Raji (cell line): ENCODE results near the gene ACOT11.

ENCODE experiments used
- POLR2A ChIP-seq: IDR thresholded peaks from 2 replicates; pipeline ENCODE4 v1.6.1; 2011; ENCODE audit warnings: low read depth, low read length, control low read depth; ENCODE audit not compliant: insufficient read depth

ACOT11 gene

DNA sequence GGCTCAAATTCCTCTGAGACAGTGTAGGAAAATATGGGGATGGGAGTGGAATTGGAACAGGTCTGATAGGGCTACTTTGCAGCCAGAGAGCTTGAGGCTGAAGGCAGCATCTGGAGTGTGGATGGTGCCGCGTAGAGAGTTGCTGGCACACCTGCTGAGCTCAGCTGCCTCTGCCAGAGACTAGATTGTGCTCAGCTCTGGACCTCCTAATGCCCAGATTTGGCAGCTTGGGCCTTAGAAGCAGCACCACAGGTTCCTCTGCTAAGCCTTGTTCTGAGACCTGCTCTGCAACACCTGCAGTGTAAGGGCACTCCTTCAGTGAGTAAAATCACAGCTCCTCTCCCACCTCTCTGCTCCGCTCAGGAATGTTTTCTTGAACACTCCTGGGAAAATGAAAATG lies 23.3 kb downstream of the ACOT11 start:
- TF ChIP-seq POLR2A, result no peak

DNA sequence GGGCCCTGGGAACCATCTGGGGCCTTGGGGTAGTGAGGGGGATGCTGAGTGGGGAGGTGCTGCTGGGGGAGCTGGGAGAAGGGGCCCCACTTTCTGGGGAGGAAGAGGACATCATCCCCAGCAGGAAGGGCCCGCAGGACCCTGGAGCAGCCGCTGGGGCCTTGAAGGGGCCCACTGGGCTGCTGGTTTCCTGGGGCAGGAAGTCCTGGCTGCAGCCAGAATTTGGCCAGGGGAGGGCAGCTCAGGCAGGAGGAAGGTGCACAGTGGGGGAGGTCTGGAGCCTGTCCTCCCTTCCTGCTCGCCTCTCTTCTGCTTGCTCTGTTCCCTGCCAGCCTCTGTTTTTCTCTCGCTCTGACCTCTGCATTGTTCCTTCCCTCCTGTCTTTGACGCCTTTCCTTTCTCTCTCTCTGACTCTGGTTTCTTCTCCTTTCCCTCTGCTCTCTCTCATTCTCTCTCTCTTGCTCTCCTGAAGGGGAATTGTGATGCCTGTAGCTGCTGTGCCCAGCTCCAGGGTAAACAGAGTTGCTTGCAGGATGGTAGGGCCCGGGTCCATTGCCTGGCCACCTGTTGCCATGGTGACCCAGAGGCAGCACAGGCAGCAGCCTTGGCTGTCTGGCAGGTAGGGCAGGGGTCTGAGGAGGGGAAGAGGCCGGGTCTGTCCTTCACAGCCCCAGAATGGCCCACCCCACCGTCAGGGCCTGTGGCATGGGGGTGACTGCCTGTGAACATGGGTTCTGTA lies 23.9 kb downstream of the ACOT11 start:
- no peak for TF ChIP-seq POLR2A

DNA sequence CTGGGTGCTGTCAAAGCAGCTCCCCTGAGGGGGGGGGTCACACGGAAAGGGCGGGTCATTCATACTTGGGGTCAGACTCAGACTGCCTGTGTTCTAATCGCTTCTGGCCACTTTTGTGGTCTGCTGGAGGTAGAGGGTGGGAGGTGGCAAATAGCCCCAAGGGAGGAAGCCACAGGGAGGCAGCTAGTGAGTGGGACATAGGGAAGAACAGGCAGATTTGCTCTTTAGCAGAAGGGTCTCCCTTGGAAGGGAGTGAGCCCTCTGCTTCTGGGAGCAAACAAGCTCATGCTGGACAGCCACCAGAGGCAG lies 24.5 kb downstream of the ACOT11 start:
- TF ChIP-seq POLR2A, result no peak

DNA sequence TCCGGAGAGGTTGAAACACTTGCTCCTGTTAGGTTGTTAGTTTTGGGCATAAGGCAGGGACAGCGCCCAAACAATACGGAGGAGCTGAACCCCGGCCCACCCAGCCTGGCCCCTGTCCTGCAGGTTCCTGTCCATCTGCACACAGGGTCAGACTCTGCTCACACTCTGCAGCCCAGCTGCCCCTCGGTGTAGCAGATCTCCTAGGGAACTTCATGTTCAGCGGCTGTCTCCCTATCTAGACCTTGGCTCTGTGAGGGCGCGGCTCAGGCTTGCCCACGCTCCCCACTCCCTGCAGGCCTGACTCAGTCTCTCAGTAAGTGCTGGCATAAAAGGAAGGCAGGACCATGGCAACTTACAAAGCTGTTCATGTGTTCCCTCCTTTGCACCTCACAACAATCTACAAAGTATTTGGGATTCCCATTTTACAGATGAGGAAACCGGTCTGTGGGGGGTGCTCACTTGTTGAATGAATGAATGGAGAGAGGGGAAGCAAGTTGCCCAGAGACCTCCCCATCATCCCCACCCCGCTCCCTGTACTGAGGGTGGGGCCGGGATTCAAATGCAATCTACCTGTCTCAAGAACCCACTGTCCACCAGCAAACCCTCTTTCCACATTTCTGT lies 26.2 kb downstream of the ACOT11 start:
- no peak for TF ChIP-seq POLR2A

DNA sequence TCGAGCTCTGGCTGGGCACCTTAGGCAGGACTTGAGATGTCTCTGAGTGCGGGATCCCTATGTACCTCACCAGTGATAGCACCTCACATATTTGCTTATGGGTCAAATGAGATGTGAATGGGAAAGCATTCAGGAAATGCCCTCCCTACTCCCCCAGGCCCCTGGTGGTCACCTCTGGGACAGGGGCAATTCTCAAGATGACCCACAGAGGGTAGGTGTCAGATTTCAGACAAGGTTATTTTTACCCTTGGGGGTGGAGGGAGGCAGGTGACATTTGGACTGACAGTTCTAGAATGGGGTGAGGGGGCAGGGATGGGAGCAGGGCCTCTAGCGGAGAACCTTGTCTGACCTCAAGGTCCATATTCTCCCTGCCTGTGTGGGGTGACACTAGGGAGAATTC lies 27.1 kb downstream of the ACOT11 start:
- no peak for TF ChIP-seq POLR2A

DNA sequence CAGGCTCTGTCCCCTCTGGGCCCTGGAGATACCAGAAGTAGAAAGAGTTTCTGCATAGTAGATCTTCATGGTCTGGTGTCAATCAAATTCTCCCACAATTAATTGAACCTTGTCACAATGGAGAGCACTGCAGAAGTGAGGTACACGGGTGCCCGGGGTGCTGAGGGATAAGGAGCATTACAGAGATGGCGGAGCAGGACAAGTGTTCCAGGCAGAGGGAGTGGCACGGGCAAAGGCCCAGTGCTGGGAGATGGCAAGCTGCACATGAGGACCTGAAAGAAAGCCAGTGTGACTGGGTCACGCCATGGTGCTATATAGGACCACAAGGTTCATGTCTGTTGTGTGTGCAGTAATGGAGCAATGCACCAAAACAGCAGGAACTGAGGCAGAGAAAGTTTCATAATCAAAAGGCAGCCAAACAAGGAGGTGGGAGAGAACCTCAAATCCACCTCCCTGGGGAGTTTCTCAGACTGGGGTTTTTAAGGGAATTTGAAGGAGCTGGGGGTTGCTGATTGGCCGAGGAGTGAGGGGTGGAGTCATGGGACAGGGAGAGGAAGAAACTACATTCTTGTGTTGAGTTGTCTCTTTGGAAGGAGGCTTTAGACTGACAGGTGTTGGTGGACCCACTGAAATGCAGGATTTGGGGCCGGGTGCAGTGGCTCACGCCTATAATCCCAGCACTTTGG lies 27.7 kb downstream of the ACOT11 start:
- no peak for TF ChIP-seq POLR2A

DNA sequence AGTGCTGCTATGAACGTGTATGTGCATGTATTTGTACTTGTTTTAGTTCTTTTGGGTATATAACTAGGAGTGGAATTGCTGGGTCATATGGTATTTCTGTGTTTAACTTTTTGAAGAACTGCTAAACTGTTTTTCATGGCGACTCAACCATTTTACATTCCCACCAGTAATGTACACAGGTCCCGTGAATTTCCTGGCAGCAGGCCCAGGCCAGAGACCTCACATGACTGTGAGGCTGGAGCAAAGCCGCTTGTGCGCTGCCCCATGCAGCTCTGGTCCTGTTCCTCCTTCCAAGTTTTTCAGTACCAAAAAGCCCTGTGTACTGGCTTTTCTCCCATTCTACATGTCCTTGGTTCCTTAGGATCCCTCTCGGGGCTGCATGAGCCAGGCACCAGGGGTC lies 29.6 kb downstream of the ACOT11 start:
- TF ChIP-seq POLR2A, result no peak

DNA sequence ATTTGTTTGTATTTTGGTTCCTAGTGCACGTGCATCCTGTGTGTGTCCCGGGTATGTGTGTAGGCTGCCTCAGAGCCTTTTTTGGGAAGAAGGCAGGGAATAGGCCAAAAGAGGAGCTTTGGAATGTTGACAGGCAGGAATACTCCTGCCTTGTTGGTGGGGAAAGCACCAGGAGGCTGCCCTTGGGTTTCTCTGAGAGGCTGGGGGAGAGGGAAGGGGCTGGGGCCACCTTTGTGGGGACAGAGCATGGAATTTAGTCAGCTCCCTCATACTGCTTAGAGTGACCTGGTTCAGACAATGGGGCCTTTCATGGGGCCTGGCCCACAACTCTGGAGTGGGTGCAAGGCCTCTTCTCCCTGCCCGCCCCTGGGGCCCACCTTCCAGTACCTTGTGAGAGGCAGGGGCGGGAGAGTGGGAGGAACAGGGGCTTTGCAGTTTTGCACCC lies 31.3 kb downstream of the ACOT11 start:
- TF ChIP-seq POLR2A, result no peak

DNA sequence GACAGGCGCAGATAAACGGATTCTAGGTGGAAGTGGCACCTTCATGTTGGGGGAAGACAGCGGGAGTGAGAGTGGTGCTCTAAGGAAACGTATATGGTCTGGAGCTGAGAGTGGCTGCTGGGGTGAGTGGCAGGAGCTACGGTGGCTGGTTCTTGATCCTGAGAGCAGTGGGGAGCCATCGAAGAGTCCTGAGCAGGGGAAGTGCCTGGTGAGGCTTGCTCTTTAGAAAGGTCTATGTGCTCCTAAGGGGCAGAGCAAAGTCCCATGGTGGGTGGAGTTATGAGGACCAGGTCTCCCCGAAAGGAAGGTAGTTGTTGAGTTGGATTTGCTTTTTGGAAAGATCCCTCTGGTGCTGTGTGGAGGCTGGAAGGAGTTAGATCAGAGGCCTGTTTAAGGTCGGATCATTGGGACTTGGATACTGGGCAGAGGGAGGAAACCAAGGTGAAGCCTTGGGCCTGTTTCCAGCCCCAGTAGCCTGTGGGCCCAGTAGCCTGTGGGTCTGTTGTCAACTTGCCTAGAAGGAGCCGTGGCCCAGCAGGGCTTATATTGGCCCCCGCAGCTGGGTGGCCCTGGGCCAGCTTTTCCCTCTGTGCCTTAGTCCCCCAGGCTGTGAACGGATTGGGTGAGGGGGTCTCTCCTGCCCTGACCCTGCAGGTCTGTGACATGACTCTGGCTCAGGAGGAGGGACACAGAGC lies 33.0 kb downstream of the ACOT11 start:
- no peak for TF ChIP-seq POLR2A

DNA sequence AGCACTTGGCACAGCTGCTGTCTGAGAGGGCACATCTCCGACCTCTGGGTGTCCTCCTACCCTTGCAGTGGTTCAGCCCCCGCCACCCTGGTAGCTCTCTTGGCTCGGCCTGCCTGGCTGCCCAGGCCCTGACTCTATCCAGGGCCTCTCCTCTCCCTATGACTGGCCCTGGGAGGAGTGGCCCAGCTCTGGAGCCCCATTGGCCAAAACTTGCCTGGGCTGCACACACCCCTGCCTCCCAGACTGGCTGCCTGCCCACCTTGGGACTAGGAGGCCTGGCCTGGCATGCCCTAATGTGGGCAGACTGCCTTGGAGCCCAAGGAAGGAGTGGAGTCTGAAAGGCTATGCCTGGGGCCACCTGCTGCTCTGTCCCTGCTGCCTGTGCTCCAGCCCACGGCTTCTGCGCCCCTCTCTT lies 33.6 kb downstream of the ACOT11 start:
- no peak for TF ChIP-seq POLR2A

DNA sequence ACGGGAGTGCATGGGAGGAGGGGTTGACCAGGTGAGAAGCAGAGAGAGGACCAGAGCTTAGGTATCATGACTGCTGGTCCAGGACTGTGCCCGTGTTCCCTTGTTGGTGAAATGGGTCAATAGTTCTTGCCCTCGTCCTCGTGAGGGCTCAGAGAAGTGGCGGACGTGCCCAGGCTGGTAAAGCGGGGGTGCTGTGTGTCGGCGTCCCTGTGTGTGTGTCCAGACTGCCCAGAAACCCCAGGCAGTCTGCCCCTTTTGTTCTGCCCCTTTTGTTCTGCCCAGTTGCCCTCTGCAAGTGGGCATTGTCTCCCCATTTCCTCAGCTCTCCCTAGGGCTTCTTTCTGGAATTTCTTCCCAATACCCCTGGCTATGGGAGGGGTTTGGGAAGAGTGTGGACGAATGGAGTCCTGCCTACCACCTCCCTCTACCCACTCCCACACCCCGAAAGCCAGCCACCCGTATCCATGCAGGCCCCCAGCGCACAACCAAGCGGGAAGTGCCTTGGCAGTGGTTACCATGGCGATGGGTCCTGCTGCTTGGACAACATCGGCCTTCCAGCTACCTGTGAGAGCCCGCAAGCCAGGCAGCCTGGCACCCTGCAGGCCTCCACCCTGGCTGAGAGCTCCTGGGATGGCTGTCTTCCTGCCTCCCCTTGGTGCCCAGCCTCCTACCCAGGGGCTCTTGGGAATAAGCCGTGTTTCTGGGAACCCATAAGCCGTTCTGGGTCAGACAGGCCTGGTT lies 34.7 kb downstream of the ACOT11 start:
- no peak for TF ChIP-seq POLR2A

DNA sequence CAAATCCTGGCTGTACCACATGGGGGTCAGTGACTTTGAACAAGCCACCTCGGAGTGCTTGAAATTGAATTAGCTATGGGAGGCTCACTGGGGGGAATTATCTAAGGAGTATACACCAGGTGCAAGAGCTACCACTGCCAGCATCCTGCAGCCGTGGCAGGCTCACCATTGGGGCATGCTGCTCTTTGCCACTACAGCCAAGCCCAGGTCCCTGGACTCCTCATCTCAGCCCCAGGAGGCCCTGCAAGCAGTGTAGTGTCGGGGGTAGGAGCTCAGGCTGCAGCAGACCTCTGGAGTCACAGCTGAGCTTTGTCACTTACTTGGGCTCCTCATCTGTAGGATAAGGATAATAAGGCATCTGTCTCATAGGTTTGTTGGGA lies 35.3 kb downstream of the ACOT11 start:
- TF ChIP-seq POLR2A, result no peak

DNA sequence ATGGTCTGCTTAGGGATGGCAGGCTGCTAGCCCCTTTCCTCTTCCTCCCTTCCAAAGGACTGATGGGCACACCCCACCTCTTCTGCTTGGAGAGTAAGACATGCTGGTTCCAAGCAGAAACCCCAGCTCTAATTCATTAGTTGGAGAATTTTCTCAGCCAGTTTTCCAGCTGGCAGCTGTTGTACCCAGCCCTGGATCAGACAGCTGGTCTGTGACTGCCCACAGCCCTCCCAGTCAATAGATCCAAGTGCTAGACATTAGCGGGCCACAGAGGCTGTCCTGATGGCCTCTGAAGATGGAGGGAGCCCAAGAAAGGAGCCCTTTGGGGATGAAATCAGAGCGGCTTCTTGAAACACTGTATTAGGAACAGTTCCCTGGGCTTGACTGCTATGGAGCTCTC lies 35.8 kb downstream of the ACOT11 start:
- no peak for TF ChIP-seq POLR2A

DNA sequence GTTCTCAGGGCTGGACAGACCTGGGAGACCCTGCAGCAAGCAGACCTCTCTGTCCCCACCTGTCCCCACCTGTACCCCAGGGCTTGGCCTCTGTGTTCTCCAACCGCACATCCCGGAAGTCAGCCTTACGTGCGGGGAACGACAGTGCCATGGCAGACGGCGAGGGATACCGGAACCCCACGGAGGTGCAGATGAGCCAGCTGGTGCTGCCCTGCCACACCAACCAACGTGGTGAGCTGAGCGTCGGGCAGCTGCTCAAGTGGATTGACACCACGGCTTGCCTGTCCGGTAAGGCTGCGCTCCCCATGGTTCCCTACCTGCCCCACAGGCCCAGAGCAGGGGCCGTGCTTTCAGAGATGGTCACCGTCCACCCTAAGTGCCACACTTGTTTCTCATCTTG lies 36.5 kb downstream of the ACOT11 start:
- no peak for TF ChIP-seq POLR2A

DNA sequence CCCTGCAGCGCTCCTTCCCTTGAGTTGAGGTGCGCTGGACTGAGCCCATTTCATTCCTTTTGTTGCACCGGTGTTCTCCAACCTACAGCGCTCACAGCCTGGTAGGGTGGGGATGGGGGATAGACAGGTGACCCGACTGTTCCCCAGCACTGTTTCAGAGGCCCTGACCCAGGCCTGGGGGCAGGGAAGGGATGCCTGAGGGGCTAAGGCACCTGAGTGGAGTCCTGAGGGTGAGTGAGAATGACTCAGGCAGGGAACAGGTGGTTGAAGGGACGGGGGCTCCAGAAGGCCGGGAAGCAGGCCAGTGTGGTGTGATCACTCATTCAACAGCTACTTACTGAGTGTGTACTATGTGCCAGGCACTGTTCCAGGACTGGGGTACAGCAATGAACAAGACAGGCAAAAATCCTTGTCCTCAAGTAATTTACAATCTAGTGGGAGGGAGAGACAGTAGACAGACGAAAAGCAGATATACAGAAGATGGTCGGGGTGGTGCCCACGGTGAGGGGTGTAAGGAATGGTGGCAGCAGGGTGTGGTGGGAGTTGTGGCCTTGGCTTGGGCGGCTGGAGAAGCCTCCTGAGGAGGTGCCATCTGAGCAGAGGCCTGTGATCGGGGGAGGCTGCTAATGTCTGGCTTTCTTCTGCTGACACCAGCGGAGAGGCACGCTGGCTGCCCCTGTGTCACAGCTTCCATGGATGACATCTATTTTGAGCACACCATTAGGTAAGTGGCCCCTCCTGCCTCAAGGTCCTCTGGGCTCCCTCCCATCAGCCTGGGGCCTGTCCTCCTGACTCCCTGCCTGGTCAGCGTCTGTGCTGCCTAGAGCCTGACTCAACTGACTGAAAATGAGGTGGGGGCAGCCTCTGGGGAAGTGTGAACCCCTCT lies 37.4 kb downstream of the ACOT11 start:
- TF ChIP-seq POLR2A, result no peak

DNA sequence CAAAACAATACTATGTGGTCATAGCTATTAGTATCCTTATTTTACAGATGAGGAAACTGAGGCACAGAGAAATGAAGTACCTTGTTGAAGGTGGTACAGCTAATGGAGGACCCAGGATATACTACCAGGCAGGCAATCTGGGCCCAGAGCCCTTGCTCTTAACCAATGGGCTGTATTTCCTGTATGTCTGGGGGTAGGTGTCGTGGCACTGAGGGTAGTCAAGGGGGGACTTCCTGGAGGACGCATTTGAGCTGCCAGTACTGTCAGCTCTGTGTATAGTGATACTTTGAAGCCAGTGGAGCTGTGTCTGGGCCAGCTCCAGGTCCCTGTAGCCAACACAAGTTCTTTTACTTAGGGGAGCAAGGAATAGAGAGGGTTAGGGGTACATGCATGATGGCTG lies 40.3 kb downstream of the ACOT11 start:
- no peak for TF ChIP-seq POLR2A
